Stimulated activated CD4-positive, alpha-beta T cell treated with anti-CD3 and anti-CD28 coated beads, Interleukin-2, amount 100 ng/mL, for 4 hours (primary cell): ENCODE results near the gene EFL1.

Source experiments
- DNase-seq: peaks from one replicate; pipeline ENCODE4 v3.0.0-alpha.2; 2020; ENCODE audit warnings: low read depth

EFL1 gene

GRCh38 chr15:82150645-82151044 is 111.9 kb downstream of the EFL1 start:
- no peak for DNase-seq

- no peak for DNase-seq
Observed at GRCh38 chr15:82146990-82147461, 115.5 kb downstream of the EFL1 start.

- DNase-seq: no peak
Observed at GRCh38 chr15:82146576-82146975, 116.0 kb downstream of the EFL1 start.

- DNase-seq: no peak
Observed at GRCh38 chr15:82143390-82144385, 118.8 kb downstream of the EFL1 start.

GRCh38 chr15:82140886-82141285 is 121.6 kb downstream of the EFL1 start:
- no peak for DNase-seq

GRCh38 chr15:82139823-82140268 is 122.7 kb downstream of the EFL1 start:
- no peak for DNase-seq

- DNase-seq: no peak
Observed at GRCh38 chr15:82138306-82138705, 124.2 kb downstream of the EFL1 start.

GRCh38 chr15:82137261-82137660 is 125.3 kb downstream of the EFL1 start:
- DNase-seq: no peak

GRCh38 chr15:82136120-82136519 is 126.4 kb downstream of the EFL1 start:
- no peak for DNase-seq

GRCh38 chr15:82135638-82136037 is 126.9 kb downstream of the EFL1 start:
- no peak for DNase-seq

- no peak for DNase-seq
Observed at GRCh38 chr15:82134461-82134860, 128.1 kb downstream of the EFL1 start.

- DNase-seq: no peak
Observed at GRCh38 chr15:82133251-82133650, 129.3 kb downstream of the EFL1 start.

- DNase-seq: no peak
Observed at GRCh38 chr15:82132742-82133141, 129.8 kb downstream of the EFL1 start.

GRCh38 chr15:82132096-82132495 is 130.4 kb downstream of the EFL1 start:
- no peak for DNase-seq

GRCh38 chr15:82130248-82130647 is 132.3 kb downstream of the EFL1 start:
- DNase-seq: no peak

GRCh38 chr15:82129761-82130160 is 132.8 kb downstream of the EFL1 start:
- no peak for DNase-seq

GRCh38 chr15:82129149-82129692 is 133.3 kb downstream of the EFL1 start:
- DNase-seq: no peak

GRCh38 chr15:82128401-82129148 is 134.0 kb downstream of the EFL1 start:
- no peak for DNase-seq

GRCh38 chr15:82127581-82127980 is 135.0 kb downstream of the EFL1 start:
- DNase-seq: no peak

GRCh38 chr15:82126346-82126745 is 136.2 kb downstream of the EFL1 start:
- DNase-seq: no peak

GRCh38 chr15:82124331-82125263 is 137.9 kb downstream of the EFL1 start:
- DNase-seq: no peak
